Activated CD4-positive, alpha-beta T cell treated with anti-CD3 and anti-CD28 coated beads for 4 hours (primary cell): Measurements from ENCODE around the gene ROCK2.

ENCODE experiments used
- DNase-seq, 2 donors: peaks; one replicate each; pipeline ENCODE4 v3.0.0-alpha.2; 2020

The ROCK2 gene

DNA sequence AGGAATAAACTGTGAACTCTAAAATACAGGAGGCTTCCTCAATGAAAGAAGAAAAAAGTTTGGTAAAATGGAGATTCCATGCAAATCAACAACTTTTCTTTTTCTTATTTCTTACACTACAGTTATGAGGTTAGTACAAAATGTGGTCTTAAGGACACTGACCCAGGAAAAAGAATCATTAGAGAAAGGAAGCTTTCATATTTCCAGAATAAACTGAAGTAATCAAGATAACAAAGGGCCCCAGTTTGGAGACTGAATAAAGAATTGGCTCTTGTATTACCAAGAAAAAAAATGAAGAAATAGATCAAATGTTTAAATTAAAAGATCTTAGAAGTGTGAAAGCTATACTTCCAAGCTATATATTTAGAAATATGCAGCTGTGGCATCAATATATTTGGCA, 116.8 kb downstream of the ROCK2 start:
- DNase-seq: no peak

DNA sequence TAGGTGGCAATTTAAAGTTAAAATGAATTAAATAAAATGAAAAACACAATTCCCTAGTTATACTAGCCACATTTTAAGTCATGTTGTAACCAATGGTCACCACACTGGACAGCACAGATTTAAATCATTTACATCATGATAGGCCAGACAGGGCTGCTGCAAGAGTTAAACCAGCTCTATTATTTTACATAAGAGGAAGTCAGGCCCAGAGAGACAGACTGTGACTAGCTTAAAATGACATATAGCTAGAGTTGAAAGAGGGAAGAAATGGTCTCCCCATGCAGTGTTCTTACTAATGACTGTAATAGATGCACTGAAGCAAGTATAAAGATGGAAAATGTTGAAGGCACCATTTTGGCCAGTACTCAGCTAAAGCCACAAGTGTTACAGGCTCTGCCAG, 119.5 kb downstream of the ROCK2 start:
- no peak for DNase-seq

DNA sequence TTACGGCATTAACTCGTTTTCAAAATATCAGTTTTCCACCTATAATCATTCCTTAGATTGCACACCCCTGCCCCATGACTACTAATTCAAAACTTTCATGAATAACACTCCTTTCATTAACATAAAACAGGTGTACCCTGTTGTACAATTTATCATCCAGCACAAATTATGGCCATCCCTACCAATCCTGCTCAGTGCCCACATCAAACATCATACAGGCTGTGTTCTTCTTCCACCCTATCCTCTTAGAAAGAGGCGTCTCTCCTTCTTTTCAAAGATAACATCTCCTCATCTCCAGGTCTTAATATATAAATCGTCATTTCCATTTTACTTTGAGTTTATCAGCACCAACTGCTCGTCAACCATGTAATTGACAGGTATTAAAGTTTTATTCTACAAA, 121.6 kb downstream of the ROCK2 start:
- no peak for DNase-seq

DNA sequence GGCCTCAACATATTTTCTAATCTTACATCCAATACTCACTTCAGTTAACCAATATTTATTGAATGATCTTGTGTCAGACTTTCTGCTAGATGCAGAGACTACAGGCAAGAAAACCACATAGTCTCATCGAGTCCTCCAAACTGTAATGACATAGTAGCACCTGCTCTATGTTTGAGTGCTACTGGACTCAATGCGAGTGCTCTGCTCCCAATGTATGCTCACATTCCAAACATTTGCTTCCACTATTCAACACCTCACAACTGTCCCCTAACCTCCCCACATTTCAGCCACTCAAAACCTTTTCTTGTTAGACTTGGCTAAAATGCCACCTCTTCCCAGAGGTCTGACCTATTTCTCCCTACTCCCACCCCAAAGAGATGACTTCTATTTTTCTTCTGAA, 124.0 kb downstream of the ROCK2 start:
- no peak for DNase-seq

DNA sequence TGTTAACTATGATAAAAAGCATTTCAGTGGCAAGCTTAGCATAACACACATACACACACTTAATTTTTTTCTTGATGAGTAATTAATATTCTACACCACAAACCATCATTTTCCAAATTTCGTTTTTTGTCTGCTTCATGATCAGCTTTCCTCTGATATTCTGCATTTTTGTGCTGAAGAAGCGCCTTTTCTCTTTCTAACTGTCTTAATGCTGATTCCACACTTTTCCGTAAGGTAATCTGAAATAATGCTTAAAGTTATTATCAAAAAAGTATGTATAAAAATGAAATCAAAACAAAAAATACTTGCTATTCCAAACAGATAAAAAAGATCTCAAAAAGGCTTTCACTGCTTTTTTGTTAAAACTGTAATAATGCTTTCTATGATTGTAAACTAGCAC, 129.0 kb downstream of the ROCK2 start:
- no peak for DNase-seq

DNA sequence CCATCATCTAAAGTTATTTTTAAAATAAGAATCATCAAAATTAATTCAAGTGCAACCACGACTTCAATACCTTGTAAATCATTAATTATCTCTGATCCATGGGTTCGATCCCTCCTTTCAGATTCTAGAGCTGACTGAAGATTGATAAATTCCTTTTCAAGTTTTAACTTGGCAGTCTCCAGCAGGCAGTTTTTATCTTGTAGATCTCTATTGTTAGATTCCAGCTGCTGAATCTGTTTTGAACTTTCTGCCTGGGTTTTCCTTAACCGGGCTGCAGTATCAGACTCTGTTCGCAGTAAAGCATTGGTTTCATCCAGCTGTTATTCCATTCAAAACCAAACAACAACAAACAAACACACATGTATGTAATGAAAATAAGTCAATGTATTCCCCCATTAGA, 129.7 kb downstream of the ROCK2 start:
- DNase-seq: no peak

DNA sequence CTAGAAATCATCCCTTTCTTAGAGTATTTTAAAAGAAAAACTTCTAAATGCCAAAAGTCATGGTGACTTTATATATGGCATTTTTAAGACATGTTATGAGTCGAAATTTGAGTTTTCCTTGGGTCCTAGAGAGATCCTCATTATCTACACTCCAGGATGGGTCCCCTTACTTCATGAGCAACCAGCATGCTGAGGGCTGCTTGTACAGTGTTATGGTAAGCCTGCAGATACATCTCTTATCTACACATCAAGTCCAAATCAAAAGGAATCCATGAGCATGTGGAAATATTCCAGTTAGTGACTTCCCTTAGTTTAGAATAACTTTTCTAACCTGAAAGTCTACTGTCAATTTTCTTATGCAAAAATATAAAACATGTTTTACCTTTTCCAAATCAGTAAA, 130.5 kb downstream of the ROCK2 start:
- DNase-seq: no peak

DNA sequence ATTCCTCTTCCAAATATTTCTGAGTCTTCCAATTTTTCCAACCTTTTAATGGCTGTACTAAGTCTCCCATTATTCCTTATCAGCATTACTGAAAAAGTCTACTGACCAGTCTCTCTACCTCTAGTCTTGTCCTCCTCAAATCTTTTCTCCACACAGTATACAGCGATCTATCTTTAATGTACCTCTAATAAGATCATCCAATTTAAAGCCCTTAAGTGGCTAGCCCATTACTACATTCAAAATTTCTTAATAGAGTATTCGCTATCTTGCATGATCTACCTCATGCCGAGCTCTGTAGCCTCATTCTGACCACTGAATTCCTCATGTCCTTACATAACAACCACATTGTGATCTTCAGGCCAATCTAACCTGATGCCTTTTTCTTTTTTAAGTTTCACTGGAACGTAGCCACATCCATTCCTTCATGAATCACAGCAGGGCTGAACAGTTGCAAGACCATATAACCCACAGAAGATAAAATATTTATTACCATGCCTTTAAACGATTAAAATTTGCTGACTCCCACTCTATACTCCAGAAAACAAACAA, 131.3 kb downstream of the ROCK2 start:
- no peak for DNase-seq

DNA sequence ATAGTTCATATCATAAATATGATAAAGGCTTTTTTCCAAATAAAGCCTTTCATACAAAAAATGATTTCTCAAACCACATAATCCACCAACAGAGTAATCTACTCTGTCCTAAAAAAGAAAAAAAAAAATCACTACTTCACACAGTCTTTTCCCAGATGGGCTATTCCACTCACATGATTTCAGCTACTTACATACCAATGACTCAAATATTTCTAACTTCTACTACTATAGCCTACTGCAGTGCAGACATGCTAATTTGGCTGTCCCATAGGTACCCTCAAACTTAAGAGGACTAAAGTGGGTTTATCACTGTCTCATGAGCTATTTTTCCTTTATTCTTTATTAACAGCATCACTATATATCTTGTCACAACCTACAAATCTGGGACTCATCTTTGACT, 131.8 kb downstream of the ROCK2 start:
- DNase-seq: no peak

DNA sequence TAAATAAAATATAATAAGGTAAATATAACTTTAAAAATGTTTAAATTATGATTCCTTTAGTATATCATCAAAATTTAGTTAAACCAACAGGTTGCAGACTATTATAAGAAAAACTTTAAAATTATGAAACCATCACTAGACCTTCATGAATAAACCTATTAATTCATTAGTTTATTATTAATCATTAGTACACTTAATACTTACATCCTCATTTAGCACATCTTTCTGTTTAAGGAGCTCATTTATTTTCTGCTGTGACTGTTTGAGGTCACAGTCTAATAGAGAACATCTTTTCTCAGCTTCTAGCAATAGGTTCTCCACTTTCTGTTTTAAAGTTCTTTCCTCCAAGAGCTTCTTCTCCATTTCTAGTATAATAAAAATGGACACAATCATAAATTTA, 136.4 kb downstream of the ROCK2 start:
- DNase-seq: no peak

DNA sequence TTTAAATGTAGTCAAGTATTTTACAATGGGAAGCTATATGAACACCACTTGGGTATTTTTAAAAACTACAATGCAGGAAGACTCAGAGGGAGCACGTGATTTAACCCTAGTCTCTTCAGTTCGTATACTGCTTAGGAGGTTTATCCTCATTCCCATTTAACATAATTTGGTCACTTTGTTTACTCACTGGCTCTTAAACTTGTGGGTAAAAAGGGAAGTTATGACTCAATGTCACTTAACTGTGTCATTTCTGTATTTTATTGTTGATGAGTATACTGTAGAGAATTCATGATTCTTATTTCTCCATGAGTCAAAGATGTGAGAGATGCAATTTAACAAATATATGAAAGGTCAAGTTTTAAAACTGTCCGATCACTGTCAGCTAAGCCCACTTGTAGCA, 141.0 kb downstream of the ROCK2 start:
- DNase-seq: no peak

DNA sequence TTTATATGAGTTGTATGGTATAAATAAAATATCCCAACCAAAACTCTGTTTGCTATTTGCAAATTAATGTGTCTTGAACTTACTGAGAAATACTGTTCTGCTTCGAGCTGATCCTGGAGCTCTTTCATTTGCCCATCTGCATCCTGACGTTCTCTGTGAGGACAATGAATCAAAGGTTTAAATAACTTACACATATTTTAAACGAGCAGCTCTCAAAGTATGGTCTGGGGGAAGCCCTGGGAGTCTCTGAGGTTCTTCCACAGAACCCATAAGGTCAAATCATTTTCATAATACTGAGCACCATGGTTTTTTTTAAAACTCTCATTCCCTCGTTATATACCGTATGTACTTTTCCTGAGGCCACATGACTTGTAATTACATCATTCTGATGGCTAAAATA, 142.5 kb downstream of the ROCK2 start:
- no peak for DNase-seq

DNA sequence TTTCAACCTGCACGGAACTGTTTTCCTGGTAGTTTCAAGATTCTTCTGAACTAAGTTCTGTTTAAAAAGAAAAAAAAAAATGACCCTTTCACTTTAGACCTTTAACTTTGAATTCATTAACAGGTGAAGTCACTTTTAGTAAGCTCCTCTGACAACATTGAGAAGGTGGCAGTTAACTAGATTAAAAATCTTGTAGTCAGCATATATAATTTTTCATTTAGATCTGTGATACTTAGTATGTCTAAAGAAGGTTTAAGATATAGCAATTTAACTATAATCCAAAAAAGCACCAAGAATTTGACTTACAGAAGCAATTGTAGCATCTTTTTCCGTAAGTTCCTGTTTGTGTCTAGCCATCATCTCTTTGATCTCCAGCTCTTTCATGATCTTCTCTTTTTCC, 143.8 kb downstream of the ROCK2 start:
- no peak for DNase-seq

DNA sequence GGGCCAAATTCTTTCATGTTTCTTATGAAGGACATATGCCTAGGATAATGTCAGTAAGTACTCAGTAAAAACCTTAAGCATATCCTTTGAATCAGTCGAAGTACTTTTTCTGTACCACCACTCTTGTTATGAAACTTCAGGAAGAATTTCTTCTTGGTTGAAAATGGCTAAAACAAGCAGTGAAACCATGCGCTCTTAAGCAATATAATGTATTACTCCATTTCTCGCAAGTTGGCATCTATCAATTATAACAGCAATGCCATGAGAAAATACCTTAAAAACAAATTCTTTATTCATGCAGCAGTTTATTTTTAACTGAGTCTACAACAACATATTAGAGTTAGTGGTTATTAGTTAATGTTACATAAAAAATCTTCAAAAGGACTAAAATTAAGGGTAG, 148.2 kb downstream of the ROCK2 start:
- DNase-seq: no peak

DNA sequence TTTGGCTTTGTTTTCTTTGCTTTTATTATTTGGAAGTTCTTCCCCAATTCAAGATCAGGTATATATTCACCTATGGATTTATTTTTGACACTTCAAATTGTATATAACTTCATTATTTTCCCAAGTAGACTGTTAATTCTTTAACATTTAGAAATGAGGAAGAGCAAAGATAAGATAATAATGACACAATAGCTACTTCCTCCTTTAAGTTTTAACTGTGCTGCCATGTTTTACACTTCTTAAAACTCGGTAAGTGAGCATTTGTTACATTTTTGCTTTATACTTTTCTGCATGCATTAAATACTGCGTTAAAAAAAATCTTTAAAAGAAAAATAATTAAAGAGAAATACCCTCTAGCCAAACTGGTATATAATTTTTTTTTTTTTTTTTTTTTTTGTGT, 156.7 kb downstream of the ROCK2 start:
- no peak for DNase-seq

DNA sequence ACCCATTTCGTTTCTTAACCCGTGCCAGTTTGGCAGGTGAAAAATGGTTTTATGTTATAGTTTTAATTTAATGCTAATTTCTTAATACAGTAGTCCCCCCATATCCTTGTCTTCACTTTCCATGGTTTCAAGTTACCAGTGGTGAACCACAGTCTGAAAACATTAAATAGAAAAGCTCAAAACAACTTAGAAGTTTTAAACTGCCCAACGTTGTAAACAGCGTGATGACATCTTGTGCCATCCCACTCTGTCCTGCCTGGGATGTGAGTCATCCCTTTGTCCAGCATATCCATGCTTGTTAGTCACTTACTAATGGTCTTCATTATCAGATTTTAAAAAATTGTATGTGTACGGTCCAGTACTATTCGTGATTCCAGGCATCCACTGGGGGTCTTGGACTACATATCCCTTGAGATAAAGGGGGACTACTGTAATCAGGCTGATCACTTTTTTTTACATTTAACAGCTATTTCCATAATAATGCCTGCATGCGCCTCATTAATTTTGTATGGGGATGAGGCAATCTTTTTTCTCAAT, 157.3 kb downstream of the ROCK2 start:
- no peak for DNase-seq

DNA sequence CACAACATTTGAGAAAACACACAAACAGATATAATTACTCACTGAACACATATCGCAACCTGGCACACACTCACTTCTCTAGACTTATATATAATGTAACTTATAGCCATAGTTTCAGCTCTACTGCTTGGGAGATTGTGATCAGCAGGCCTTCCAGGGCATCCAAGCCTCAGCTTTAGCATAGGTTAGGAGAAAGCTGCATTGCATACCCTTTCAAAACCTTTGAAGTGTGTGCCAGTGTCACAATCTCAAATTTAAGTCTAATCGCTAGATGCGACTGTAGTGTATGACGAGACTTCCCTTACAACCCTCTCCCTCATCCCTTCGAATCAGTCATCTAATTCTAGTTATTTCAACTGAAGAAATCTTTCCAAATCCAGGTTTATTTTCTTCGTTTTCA, 158.3 kb downstream of the ROCK2 start:
- no peak for DNase-seq

DNA sequence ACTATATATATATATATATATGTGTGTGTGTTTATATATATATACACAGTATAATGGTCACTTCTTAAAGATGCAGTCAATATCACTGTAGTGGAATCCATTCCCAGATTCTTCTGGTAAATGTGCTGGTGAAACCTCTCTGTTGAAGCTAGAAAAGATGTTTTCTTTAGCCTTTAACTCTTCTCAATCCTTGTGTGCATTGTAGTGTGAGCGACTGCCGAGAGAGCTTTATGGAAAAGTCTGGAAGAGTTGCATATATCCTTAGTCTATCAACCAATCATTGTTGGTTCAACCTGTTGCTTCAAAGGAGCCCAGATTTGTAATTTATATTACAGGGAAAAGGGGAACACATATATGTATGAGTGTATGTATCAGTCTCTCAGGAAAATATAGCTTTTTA, 161.5 kb downstream of the ROCK2 start:
- no peak for DNase-seq

DNA sequence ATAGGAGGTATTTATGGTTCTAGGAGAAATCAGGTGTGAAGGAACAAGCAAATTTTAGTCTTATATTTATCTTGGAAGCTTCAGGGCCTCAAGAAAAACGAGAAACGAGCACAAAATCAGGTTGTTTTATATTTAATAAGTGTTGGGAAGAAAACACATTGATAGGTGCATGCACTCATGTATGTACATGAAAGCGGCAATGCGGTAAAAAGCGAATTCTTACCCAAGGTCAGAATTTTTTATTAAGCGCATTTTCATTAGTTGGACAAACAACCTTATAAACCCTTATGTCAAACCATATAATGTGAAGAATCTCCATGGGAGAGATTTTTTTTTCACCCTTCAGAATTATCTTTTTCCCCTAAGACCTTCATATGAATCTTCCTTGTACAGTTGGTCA, 163.8 kb downstream of the ROCK2 start:
- no peak for DNase-seq

DNA sequence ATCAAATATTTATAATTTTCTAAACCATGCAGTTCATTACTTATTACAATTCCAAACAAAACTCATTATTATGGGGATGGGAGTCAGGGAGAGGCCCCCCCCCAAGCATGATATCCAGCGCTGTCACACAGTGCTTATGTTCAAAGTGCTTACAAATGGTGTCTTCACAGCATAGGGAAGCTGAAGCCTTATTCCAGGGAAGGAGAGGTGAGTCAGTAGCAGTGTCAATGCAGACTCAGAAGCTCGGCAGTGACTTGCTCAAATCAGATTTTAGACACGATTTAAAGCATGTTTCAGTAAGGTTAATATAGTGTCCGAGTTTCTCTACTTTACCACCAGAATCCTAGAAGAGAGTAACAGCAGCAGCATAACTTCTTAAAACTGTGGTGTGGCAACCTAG, 164.5 kb downstream of the ROCK2 start:
- no peak for DNase-seq

DNA sequence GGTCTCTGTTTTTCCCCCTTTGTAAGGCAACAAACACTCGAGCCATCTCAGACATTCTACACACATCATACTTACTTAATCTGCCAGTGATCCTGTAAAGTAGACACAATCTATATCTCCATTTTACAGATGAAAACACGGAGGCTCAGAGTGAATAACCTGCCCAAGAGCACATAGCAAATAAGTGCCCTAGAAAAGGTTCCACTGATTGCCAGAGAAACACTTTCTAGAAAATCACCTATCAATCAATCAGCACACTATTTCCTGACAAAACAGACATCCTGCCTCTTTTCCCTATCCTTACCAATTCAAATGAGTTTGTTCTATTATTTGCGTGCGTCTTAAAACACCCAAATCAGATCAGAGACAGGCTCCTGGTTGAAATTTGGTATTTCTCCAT, 165.2 kb downstream of the ROCK2 start:
- no peak for DNase-seq

DNA sequence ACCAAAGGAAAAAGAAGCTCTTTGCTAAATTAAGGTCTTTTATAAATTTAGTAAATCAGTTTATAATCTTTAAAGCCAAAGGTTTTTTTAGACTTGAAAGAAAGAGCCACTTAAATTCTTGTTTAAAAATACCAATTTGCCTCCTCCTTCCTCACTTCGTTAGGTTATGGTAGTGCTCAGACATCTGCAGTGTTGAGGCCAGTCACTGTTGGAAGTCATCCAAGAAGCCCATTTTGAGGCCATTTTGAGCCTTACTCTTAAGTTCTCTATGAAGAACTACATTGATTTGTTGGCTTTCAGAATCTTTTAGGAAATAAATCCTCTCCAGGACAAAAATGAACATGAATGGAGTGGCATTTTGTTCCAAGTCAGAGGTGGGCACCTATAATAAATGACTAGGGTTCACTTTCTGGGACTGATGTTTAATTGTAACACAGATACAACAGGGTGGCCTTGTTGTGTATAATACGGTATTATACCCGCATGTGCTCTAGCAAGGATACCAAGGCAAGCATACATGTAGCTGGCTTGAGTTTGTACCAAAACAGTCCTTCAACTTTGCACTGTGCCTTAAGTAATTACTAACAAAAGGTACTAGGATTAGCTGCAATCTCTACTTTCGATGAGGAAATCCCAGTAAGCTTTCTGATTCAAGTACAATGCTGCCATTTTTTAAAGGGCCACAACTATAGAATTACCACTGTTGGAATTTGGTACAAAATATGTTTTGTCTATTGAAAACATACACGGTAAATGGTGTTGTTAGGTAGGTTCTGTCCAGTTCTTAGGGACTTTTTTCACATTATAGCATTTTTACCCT, 166.4 kb downstream of the ROCK2 start:
- no peak for DNase-seq

DNA sequence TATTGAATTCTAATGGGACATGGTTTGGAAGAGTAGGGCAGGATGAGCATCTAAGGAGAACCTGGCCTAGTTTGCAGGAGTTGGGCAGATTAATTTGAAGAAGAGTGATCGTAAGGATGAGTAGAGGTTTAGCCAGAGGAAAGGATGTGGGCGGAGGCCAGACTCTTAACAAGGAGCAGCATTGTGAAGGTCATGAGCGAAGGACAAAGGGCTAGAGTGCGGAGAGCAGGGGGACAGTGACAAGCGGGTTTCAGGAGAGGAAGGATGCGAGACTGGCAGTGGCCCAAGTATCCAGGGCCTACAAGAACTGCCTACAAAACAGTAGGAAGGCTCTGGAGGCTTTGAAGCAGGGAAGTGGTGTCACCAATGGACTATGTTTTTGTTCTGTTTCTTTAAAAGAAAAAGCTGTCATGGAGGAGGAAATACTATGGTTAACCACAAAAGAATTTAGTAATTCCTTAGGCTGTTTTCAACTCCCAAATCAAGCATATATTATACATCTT, 169.1 kb downstream of the ROCK2 start:
- no peak for DNase-seq

DNA sequence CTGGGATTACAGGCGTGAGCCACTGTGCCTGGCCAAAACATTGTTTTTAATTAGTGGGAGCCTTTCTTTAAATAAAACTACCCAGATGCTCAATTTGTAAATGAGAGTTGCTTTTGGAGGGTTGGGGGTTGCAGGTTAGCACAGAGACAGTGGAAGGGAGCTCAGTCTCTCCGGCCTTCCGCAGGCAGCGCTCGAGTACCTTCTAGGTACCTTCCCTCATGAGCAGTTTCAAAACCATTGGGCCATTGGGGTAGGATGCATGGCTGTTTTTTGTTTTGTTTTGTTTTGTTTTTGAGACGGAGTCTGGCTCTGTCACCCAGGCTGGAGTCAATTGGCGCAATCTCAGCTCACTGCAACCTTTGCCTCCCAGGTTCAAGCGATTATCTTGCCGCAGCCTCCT, 170.2 kb downstream of the ROCK2 start:
- DNase-seq: no peak

DNA sequence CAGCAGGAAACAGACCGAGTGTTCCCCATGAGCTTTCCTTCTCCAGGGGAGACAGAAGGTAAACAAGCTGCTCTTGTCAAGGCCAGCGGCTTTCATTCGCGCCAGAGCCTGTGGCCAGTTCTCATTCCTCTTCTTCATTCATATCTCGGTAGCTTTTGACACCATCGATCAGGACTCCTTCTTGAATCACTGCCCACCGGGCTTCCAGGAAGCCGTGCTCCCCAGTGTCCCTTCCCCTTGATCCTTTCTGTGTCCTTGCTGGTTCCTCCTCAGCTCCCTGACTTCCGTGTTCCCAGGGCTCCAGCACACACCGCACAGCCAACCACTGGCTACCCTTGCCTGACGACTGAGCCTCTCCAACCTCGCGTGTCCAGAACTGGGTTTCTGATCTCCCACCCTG, 175.1 kb downstream of the ROCK2 start:
- DNase-seq: no peak
